Esophagus muscularis mucosa (tissue), 4 donors: ENCODE data around the gene BCHE. TPM values are rescaled to one million over a fixed set of nuclear protein-coding genes. Genes with fewer than 3 reads are reported as not detected.

ENCODE experiments used
- DNase-seq: peaks from one replicate; pipeline ENCODE4 v3.0.0-alpha.2; 2017; ENCODE audit errors: extremely low spot score
- H3K27ac ChIP-seq, 4 donors: fragments of 200-600 bp; sonication (generic); replicated peaks in 1 of 4; 1 replicate in 3 of 4; 2 replicates in 1 of 4; pipeline ENCODE4 v1.5.1; 2016 to 2019; ENCODE audit warnings: mild to moderate bottlenecking in 1 of 4
- H3K27me3 ChIP-seq, 4 donors: fragments of 200-600 bp; sonication (generic); one replicate each; pipeline versions ENCODE4 v1.5.1 to v1.6.0; 2016 to 2019
- H3K36me3 ChIP-seq, 4 donors: fragments of 200-600 bp; sonication (generic); one replicate each; pipeline ENCODE4 v1.5.1; 2016 to 2019
- H3K4me1 ChIP-seq, 4 donors: fragments of 200-600 bp; sonication (generic); one replicate each; pipeline ENCODE4 v1.5.1; 2016 to 2019
- H3K4me3 ChIP-seq, 4 donors: fragments of 200-600 bp; sonication (generic); 1 replicate in 2 of 4; 2 replicates in 2 of 4; pipeline ENCODE4 v1.5.1; 2016 to 2019; ENCODE audit warnings: mild to moderate bottlenecking in 4 of 4, moderate library complexity in 1 of 4
- H3K9me3 ChIP-seq, 4 donors: fragments of 200-600 bp; sonication (generic); 1 replicate in 3 of 4; 2 replicates in 1 of 4; pipeline ENCODE4 v1.5.1; 2016 to 2019
- EP300 ChIP-seq: sonication (generic); formaldehyde crosslinking; IDR thresholded peaks from one replicate; pipeline ENCODE4 v1.6.1; 2017; ENCODE audit warnings: antibody characterized with exemption
- POLR2A ChIP-seq: fragments of 450-650 bp; IDR thresholded peaks from one replicate; pipeline ENCODE4 v1.6.1; 2017; ENCODE audit warnings: antibody characterized with exemption, moderate library complexity, mild to moderate bottlenecking, low read depth
- POLR2AphosphoS5 ChIP-seq, 2 donors: sonication (generic); formaldehyde crosslinking; IDR thresholded peaks; one replicate each; pipeline ENCODE4 v1.6.1; 2017; ENCODE audit warnings: antibody characterized with exemption in 2 of 2
- WGBS: methylation state at CpG from one replicate; pipeline ENCODE4 v1.1.5; 2018; 5-methylcytosine and 5-hydroxymethylcytosine counted together
- intact Hi-C: fragments of 100-400 bp; cut with DNase I; formaldehyde crosslinking; loops from one replicate; pipeline ENCODE4 v1.15.1; 2023
- total RNA-seq, 4 donors: library from RNA; depleted of rRNA; stranded (reverse); fragments of >200 nt; gene quantifications; one replicate each; pipeline versions ENCODE4 v1.1.0 to v1.2.1, GENCODE V29; 2016
- TF ChIP-seq, protein P1 (sequence below), 3 experiments: fragments of 200-600 bp in 2 of 3; fragments of 450-650 bp in 1 of 3; sonication (generic) in 2 of 3; IDR thresholded peaks; one replicate each; pipeline ENCODE4 v1.5.1; 2017 to 2019; ENCODE audit warnings: antibody characterized with exemption in 3 of 3, mild to moderate bottlenecking in 2 of 3, moderate library complexity in 1 of 3

The BCHE gene
- total RNA-seq, 4 donors from 2014 or later: 46.6 to 71.8 (median 49.0) TPM

GRCh38 chr3:165839296-165840076 is 2.3 kb upstream of the BCHE start:
- H3K4me3 ChIP-seq: peak overlapping the region in 1 of 4 donors; percentile 0
- peaks cover 0 to 11% (median 8%) of the 10 kb centered on the region in 4 donors for H3K4me1 ChIP-seq
- TF ChIP-seq POLR2AphosphoS5 (IDR thresholded peaks at IDR 0.05): peak in 1 of 2 donors; percentile 42
- TF ChIP-seq, protein P1, sequence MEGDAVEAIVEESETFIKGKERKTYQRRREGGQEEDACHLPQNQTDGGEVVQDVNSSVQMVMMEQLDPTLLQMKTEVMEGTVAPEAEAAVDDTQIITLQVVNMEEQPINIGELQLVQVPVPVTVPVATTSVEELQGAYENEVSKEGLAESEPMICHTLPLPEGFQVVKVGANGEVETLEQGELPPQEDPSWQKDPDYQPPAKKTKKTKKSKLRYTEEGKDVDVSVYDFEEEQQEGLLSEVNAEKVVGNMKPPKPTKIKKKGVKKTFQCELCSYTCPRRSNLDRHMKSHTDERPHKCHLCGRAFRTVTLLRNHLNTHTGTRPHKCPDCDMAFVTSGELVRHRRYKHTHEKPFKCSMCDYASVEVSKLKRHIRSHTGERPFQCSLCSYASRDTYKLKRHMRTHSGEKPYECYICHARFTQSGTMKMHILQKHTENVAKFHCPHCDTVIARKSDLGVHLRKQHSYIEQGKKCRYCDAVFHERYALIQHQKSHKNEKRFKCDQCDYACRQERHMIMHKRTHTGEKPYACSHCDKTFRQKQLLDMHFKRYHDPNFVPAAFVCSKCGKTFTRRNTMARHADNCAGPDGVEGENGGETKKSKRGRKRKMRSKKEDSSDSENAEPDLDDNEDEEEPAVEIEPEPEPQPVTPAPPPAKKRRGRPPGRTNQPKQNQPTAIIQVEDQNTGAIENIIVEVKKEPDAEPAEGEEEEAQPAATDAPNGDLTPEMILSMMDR (IDR thresholded peaks at IDR 0.05): no peak
- 71% methylated on average over 9 of the region's 9 CpGs for WGBS
- DNase-seq: no peak
- H3K9me3 ChIP-seq: no peaks in the 10 kb centered on the region
- peak overlapping the region in 2 of 4 donors; percentile 18 to 24 for H3K27ac ChIP-seq
- intact Hi-C loops: loop anchor here (10.0 kb wide), 1 partner anchor 485 kb away; no protein-coding TSS in a partner anchor
- no peaks in the 10 kb centered on the region for H3K36me3 ChIP-seq
- H3K27me3 ChIP-seq: no peaks in the 10 kb centered on the region

- Histone ChIP-seq H3K27ac (peak overlapping the region in 3 of 4 donors; percentile 64 to 68 (median 64)), H3K9me3 (no peaks in the 10 kb centered on the region), H3K36me3 (no peaks in the 10 kb centered on the region), H3K27me3 (no peaks in the 10 kb centered on the region), H3K4me3 (peak overlapping the region in 2 of 4 donors; percentile 55 to 56), H3K4me1 (peaks cover 0 to 11% (median 9%) of the 10 kb centered on the region in 4 donors)
- DNase-seq: no peak
- 85% methylated on average over 1 of the region's 1 CpG for WGBS
- intact Hi-C loops: loop anchor here (10.0 kb wide), 1 partner anchor 483 kb away; no protein-coding TSS in a partner anchor
- TF ChIP-seq POLR2AphosphoS5 (IDR thresholded peaks at IDR 0.05): no peak
- TF ChIP-seq POLR2A: no peak
- TF ChIP-seq, protein P1 (IDR thresholded peaks at IDR 0.05): no peak
- TF ChIP-seq EP300: no peak
Observed at GRCh38 chr3:165837801-165838200, 578 bp upstream of the BCHE start.

- TF ChIP-seq, protein P1 (IDR thresholded peaks at IDR 0.05): no peak
- no peak for TF ChIP-seq POLR2AphosphoS5 (IDR thresholded peaks at IDR 0.05)
- no peak for TF ChIP-seq POLR2A
- TF ChIP-seq EP300: no peak
- peak overlapping the region; percentile 38 to 61 (median 56) for H3K4me3 ChIP-seq
- no peaks in the 10 kb centered on the region for H3K27me3 ChIP-seq
- intact Hi-C loops: loop anchor here (10.0 kb wide), 1 partner anchor 481 kb away; no protein-coding TSS in a partner anchor
- WGBS: 39% methylated on average over 2 of the region's 2 CpGs
- no peaks in the 10 kb centered on the region for H3K9me3 ChIP-seq
- peaks cover 0 to 14% (median 10%) of the 10 kb centered on the region in 4 donors for H3K4me1 ChIP-seq
- DNase-seq: no peak
- peak overlapping the region in 3 of 4 donors; percentile 64 to 68 (median 64) for H3K27ac ChIP-seq
- no peaks in the 10 kb centered on the region for H3K36me3 ChIP-seq
Observed at GRCh38 chr3:165835431-165835830, 1.8 kb downstream of the BCHE start.

DNA sequence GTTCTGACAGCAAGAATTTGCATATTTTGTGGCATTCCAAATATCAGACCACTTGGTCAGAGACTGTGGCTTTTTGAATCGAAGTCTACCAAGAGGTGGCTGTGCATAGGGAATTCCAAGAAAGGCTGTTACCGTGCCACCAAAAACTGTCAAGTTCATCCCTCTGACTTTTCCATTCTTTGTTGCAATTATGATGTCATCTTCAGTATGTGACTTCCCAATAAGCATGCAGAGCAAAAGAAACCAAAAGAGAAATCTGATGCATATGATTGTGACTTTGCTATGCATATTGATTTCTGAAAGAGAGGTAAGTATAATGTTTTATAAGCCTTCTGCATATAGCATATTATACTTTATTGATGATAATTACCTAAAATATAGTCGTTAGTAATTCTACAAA is 6.5 kb downstream of the BCHE start:
- Histone ChIP-seq H3K4me3 (no peak overlapping the region), H3K36me3 (no peaks in the 10 kb centered on the region), H3K9me3 (no peaks in the 10 kb centered on the region), H3K27me3 (no peaks in the 10 kb centered on the region), H3K27ac (peak overlapping the region in 2 of 4 donors; percentile 3 to 6), H3K4me1 (peaks cover 0 to 10% (median 4%) of the 10 kb centered on the region in 4 donors)
- intact Hi-C loops: loop anchor here (10.0 kb wide), 1 partner anchor 476 kb away; no protein-coding TSS in a partner anchor
- DNase-seq: no peak
- TF ChIP-seq EP300: no peak
- WGBS: 84% methylated on average over 3 of the region's 3 CpGs

- no peak for DNase-seq
Observed at GRCh38 chr3:165827883-165828282, 9.3 kb downstream of the BCHE start.

More at GRCh38 chr3:165827883-165828282, 9.3 kb downstream of the BCHE start:
- Histone ChIP-seq H3K4me3 (no peak overlapping the region), H3K4me1 (peaks cover 0 to 8% (median 2%) of the 10 kb centered on the region in 4 donors), H3K36me3 (no peaks in the 10 kb centered on the region), H3K9me3 (peaks cover 0 to 9% (median 0%) of the 10 kb centered on the region in 4 donors), H3K27me3 (no peaks in the 10 kb centered on the region), H3K27ac (peak overlapping the region in 1 of 4 donors; percentile 23)
- TF ChIP-seq POLR2A (no peak), POLR2AphosphoS5 (IDR thresholded peaks at IDR 0.05) (no peak), EP300 (no peak)
- TF ChIP-seq, protein P1 (IDR thresholded peaks at IDR 0.05): no peak
- 66% methylated on average over 1 of the region's 1 CpG for WGBS
- intact Hi-C loops: no loop called here
